Adrenal gland (tissue), 5 donors: ENCODE data around the gene ABCB6.

ENCODE experiments used
- POLR2A ChIP-seq, 2 donors: fragments of 450-650 bp; IDR thresholded peaks; one replicate each; pipeline ENCODE4 v1.6.1; 2017; ENCODE audit warnings: antibody characterized with exemption in 2 of 2, mild to moderate bottlenecking in 2 of 2, moderate library complexity in 1 of 2
- TF ChIP-seq, protein P1 (sequence below), 6 experiments: fragments of 450-650 bp in 4 of 6; fragments of 200-600 bp in 2 of 6; sonication (generic) in 1 of 6; IDR thresholded peaks; 1 replicate in 5 of 6; 2 replicates in 1 of 6; pipeline versions ENCODE4 v1.5.1 to v1.8.0; 2016 to 2021; ENCODE audit warnings: antibody characterized with exemption in 6 of 6, mild to moderate bottlenecking in 2 of 6, moderate library complexity in 1 of 6
- donor health status: DM: no; HTN: no; CAD: no.

DNA sequence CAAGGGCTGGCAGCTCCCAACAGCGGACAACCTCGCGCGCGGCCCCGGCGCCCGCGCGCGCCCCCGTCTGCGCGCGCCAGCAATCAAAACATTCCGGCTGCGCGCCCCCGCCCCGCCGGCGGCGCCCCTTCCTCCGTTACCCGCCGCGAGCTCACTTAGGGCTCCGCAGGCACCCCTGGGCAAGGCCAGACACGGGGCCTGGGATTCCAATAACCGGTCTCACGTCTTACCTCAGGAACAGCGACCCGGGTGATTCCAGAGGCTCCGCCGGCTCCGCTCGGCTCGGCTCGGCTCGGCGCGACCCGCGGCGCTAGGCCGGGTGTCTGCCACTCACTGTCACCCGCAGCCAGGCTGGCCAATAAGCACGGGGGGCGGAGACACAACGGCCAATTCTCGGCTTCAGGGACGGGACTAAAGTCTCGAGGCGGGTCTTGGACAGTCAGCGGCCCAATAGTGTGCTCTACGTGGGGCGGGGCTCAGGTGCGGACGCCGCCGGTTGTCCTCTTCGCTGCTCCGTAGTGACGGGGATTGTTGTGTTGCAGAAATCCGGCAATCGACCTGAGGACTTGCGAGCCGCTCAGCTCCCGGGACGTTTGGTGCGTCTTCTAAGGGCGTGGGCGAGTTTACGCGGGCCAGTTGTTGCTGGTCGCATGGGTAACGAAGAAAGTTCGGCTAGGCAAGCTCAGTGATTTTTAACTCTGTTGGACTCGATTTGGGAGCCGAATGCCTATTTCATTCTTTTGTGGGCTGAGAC lies 10.7 kb upstream of the ABCB6 start, which contains the start of the genes ANKZF1 and ATG9A:
- TF ChIP-seq, protein P1, sequence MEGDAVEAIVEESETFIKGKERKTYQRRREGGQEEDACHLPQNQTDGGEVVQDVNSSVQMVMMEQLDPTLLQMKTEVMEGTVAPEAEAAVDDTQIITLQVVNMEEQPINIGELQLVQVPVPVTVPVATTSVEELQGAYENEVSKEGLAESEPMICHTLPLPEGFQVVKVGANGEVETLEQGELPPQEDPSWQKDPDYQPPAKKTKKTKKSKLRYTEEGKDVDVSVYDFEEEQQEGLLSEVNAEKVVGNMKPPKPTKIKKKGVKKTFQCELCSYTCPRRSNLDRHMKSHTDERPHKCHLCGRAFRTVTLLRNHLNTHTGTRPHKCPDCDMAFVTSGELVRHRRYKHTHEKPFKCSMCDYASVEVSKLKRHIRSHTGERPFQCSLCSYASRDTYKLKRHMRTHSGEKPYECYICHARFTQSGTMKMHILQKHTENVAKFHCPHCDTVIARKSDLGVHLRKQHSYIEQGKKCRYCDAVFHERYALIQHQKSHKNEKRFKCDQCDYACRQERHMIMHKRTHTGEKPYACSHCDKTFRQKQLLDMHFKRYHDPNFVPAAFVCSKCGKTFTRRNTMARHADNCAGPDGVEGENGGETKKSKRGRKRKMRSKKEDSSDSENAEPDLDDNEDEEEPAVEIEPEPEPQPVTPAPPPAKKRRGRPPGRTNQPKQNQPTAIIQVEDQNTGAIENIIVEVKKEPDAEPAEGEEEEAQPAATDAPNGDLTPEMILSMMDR (IDR thresholded peaks at IDR 0.05), result peak in 1 of 6 experiments; percentile 11
- peak; percentile 50 to 96 for TF ChIP-seq POLR2A (IDR thresholded peaks at IDR 0.05)
